NT2/D1 (cell line): ENCODE data around the gene SEC11A.
A peak's percentile ranks its signal among the peaks of the same experiment; 100 is the strongest.

Source experiments
- DNase-seq: peaks from one replicate; pipeline ENCODE4 v3.0.0-alpha.2; 2011; ENCODE audit warnings: low read depth, low spot score
- H3K27me3 ChIP-seq: 2 replicates; pipeline ENCODE4 v1.6.0; 2011; ENCODE audit warnings: mild to moderate bottlenecking; ENCODE audit not compliant: insufficient read length, insufficient read depth
- H3K36me3 ChIP-seq: 2 replicates; pipeline ENCODE4 v1.6.1; 2011; ENCODE audit warnings: mild to moderate bottlenecking, low read length, mixed read lengths; ENCODE audit not compliant: insufficient read depth, insufficient read length
- H3K4me1 ChIP-seq: 2 replicates; pipeline ENCODE4 v1.5.1; 2011; ENCODE audit not compliant: insufficient read depth, insufficient read length
- H3K4me3 ChIP-seq: 2 replicates; pipeline ENCODE4 v1.5.1; 2011; ENCODE audit warnings: low read depth; ENCODE audit not compliant: insufficient read length
- H3K9ac ChIP-seq: 2 replicates; pipeline ENCODE4 v1.6.0; 2011; ENCODE audit warnings: low read depth; ENCODE audit not compliant: insufficient read length
- H3K9me3 ChIP-seq: 2 replicates; pipeline ENCODE4 v1.5.1; 2011; ENCODE audit warnings: mild to moderate bottlenecking, low read length; ENCODE audit not compliant: insufficient read depth
- SUZ12 ChIP-seq: IDR thresholded peaks from 2 replicates; pipeline ENCODE4 v1.6.1; 2011; ENCODE audit not compliant: insufficient read length, insufficient read depth; ENCODE audit errors: extremely low read depth
- YY1 ChIP-seq: IDR thresholded peaks from 2 replicates; pipeline ENCODE4 v1.6.1; 2011; ENCODE audit not compliant: insufficient read length, insufficient read depth
- ZNF274 ChIP-seq: IDR thresholded peaks from 2 replicates; pipeline ENCODE4 v1.6.1; 2011; ENCODE audit warnings: mild to moderate bottlenecking, low read depth, low read length

SEC11A gene

GRCh38 chr15:84716036-84716732 is at the start of gene SEC11A:
TSS of gene SEC11A (minus strand) at chr15:84716139. CDS start at chr15:84716075, 64 bp downstream.
- Histone ChIP-seq H3K27me3 (no peaks in the 10 kb centered on the region), H3K4me3 (peak within 1 kb of the TSS; percentile 93), H3K9me3 (no peaks in the 10 kb centered on the region), H3K9ac (peak within 1 kb of the TSS; percentile 98), H3K4me1 (peaks cover 3% of the 10 kb centered on the region), H3K36me3 (peaks cover 26% of the 10 kb centered on the region)
- no peak for TF ChIP-seq ZNF274
- peak; percentile 37 for TF ChIP-seq YY1
- TF ChIP-seq SUZ12, result no peak
- peak; percentile 93 for DNase-seq

GRCh38 chr15:84765675-84766074 is 49.7 kb upstream of the SEC11A start:
- Histone ChIP-seq H3K4me1 (no peaks in the 10 kb centered on the region), H3K9ac (no peak overlapping the region), H3K4me3 (no peak overlapping the region), H3K27me3 (no peaks in the 10 kb centered on the region), H3K9me3 (no peaks in the 10 kb centered on the region), H3K36me3 (peaks cover 46% of the 10 kb centered on the region)
- no peak for DNase-seq
- TF ChIP-seq SUZ12 (no peak), YY1 (no peak), ZNF274 (no peak)

GRCh38 chr15:84764989-84765388 is 49.0 kb upstream of the SEC11A start:
- TF ChIP-seq ZNF274 (no peak), YY1 (no peak), SUZ12 (no peak)
- H3K4me3 ChIP-seq, result no peak overlapping the region
- H3K9me3 ChIP-seq, result no peaks in the 10 kb centered on the region
- H3K4me1 ChIP-seq, result no peaks in the 10 kb centered on the region
- no peaks in the 10 kb centered on the region for H3K27me3 ChIP-seq
- DNase-seq, result no peak
- no peak overlapping the region for H3K9ac ChIP-seq
- H3K36me3 ChIP-seq, result peaks cover 43% of the 10 kb centered on the region

GRCh38 chr15:84764585-84764984 is 48.6 kb upstream of the SEC11A start:
- no peak for DNase-seq
- TF ChIP-seq SUZ12, result no peak
- TF ChIP-seq ZNF274, result no peak
- TF ChIP-seq YY1, result no peak
- no peaks in the 10 kb centered on the region for H3K27me3 ChIP-seq
- H3K9ac ChIP-seq, result no peak overlapping the region
- H3K36me3 ChIP-seq, result peaks cover 40% of the 10 kb centered on the region
- H3K4me3 ChIP-seq, result no peak overlapping the region
- no peaks in the 10 kb centered on the region for H3K4me1 ChIP-seq
- no peaks in the 10 kb centered on the region for H3K9me3 ChIP-seq

GRCh38 chr15:84762840-84763572 is 47.1 kb upstream of the SEC11A start:
- no peaks in the 10 kb centered on the region for H3K4me1 ChIP-seq
- no peaks in the 10 kb centered on the region for H3K27me3 ChIP-seq
- H3K36me3 ChIP-seq, result peaks cover 25% of the 10 kb centered on the region
- H3K9ac ChIP-seq, result no peak overlapping the region
- TF ChIP-seq YY1 (no peak), SUZ12 (no peak), ZNF274 (no peak)
- no peak overlapping the region for H3K4me3 ChIP-seq
- DNase-seq, result no peak
- no peaks in the 10 kb centered on the region for H3K9me3 ChIP-seq

- Histone ChIP-seq H3K36me3 (peaks cover 18% of the 10 kb centered on the region), H3K9ac (no peak overlapping the region), H3K9me3 (no peaks in the 10 kb centered on the region), H3K4me3 (no peak overlapping the region), H3K4me1 (no peaks in the 10 kb centered on the region), H3K27me3 (no peaks in the 10 kb centered on the region)
- no peak for TF ChIP-seq ZNF274
- TF ChIP-seq YY1, result no peak
- TF ChIP-seq SUZ12, result no peak
- no peak for DNase-seq
Measured at GRCh38 chr15:84761607-84762131, 45.7 kb upstream of the SEC11A start.

- DNase-seq, result no peak
- no peak overlapping the region for H3K9ac ChIP-seq
Measured at GRCh38 chr15:84760219-84760618, 44.3 kb upstream of the SEC11A start.

More at GRCh38 chr15:84760219-84760618, 44.3 kb upstream of the SEC11A start:
- H3K4me3 ChIP-seq, result no peak overlapping the region
- no peaks in the 10 kb centered on the region for H3K27me3 ChIP-seq
- peaks cover 11% of the 10 kb centered on the region for H3K36me3 ChIP-seq
- no peak for TF ChIP-seq YY1
- no peak for TF ChIP-seq SUZ12
- no peak for TF ChIP-seq ZNF274
- no peaks in the 10 kb centered on the region for H3K9me3 ChIP-seq
- no peaks in the 10 kb centered on the region for H3K4me1 ChIP-seq
